GM21447 (cell line): ENCODE results near the gene THADA.
A peak's percentile ranks its signal among the peaks of the same experiment; 100 is the strongest.

ENCODE experiments used
- ATAC-seq: cut with Tn5 transposase; IDR thresholded peaks from one replicate; pipeline ENCODE4 v1.9.1; 2021; ENCODE audit not compliant: unreplicated experiment

Gene THADA

GRCh38 chr2:43228756-43229659 is 366.8 kb downstream of the THADA start:
- ATAC-seq = no peak

GRCh38 chr2:43228321-43228751 is 367.5 kb downstream of the THADA start:
- no peak for ATAC-seq

- no peak for ATAC-seq
These were observed 368.0 kb downstream of the THADA start for GRCh38 chr2:43227830-43228281.

- peak; percentile 17 for ATAC-seq
These were observed 368.6 kb downstream of the THADA start for GRCh38 chr2:43226955-43227829.

GRCh38 chr2:43226558-43226954 is 369.3 kb downstream of the THADA start, which contains the start of gene ZFP36L2:
Gene ZFP36L2, minus strand, starts transcription at chr2:43226606. Its CDS starts 291 bp downstream, at chr2:43226315.
- peak; percentile 46 for ATAC-seq

- ATAC-seq = peak; percentile 25
These were observed 369.9 kb downstream of the THADA start for GRCh38 chr2:43225788-43226557.

GRCh38 chr2:43225093-43225787 is 370.6 kb downstream of the THADA start:
- no peak for ATAC-seq

GRCh38 chr2:43224571-43225092 is 371.2 kb downstream of the THADA start:
- ATAC-seq = no peak

- no peak for ATAC-seq
These were observed 371.7 kb downstream of the THADA start for GRCh38 chr2:43224131-43224570.

- ATAC-seq = no peak
These were observed 372.3 kb downstream of the THADA start for GRCh38 chr2:43223521-43224001.

GRCh38 chr2:43222475-43223309 is 373.1 kb downstream of the THADA start:
- ATAC-seq = no peak

GRCh38 chr2:43221763-43222474 is 373.9 kb downstream of the THADA start:
- ATAC-seq = no peak

- ATAC-seq = no peak
These were observed 374.6 kb downstream of the THADA start for GRCh38 chr2:43221124-43221762.

- no peak for ATAC-seq
These were observed 375.1 kb downstream of the THADA start for GRCh38 chr2:43220760-43221123.

- ATAC-seq = no peak
These were observed 375.5 kb downstream of the THADA start for GRCh38 chr2:43220229-43220751.

- ATAC-seq = peak; percentile 57
These were observed 376.2 kb downstream of the THADA start for GRCh38 chr2:43219383-43220228.
